Fibroblast of the aortic adventitia (primary cell): ENCODE measurements around the gene IGF2R. TPM values are rescaled to one million over a fixed set of nuclear protein-coding genes. Genes with fewer than 3 reads are reported as not detected.

Experiments used
- DNase-seq: peaks from one replicate; pipeline ENCODE4 v3.0.0-alpha.2; 2010; ENCODE audit warnings: low read depth
- H3K4me3 ChIP-seq: 2 replicates; pipeline ENCODE4 v1.5.1; 2011; ENCODE audit warnings: low read depth, mild to moderate bottlenecking, control low read depth, low read length, moderate library complexity
- total RNA-seq: library from RNA; depleted of rRNA; stranded (reverse); fragments of >200 nt; gene quantifications from 2 replicates; pipeline ENCODE4 v1.2.3, GENCODE V29; 2012; ENCODE audit warnings: low replicate concordance
- TF ChIP-seq, protein P1 (sequence below): IDR thresholded peaks from 2 replicates; pipeline ENCODE4 v1.5.1; 2011; ENCODE audit warnings: mild to moderate bottlenecking, low read length, control low read depth, inconsistent platforms; ENCODE audit not compliant: insufficient read depth

Gene IGF2R
- total RNA-seq, 1 donor = 112 TPM

- DNase-seq = no peak
- TF ChIP-seq, protein P1, sequence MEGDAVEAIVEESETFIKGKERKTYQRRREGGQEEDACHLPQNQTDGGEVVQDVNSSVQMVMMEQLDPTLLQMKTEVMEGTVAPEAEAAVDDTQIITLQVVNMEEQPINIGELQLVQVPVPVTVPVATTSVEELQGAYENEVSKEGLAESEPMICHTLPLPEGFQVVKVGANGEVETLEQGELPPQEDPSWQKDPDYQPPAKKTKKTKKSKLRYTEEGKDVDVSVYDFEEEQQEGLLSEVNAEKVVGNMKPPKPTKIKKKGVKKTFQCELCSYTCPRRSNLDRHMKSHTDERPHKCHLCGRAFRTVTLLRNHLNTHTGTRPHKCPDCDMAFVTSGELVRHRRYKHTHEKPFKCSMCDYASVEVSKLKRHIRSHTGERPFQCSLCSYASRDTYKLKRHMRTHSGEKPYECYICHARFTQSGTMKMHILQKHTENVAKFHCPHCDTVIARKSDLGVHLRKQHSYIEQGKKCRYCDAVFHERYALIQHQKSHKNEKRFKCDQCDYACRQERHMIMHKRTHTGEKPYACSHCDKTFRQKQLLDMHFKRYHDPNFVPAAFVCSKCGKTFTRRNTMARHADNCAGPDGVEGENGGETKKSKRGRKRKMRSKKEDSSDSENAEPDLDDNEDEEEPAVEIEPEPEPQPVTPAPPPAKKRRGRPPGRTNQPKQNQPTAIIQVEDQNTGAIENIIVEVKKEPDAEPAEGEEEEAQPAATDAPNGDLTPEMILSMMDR = no peak
- no peak overlapping the region for H3K4me3 ChIP-seq
Observed at GRCh38 chr6:160038479-160038878, 69.6 kb downstream of the IGF2R start.

DNA sequence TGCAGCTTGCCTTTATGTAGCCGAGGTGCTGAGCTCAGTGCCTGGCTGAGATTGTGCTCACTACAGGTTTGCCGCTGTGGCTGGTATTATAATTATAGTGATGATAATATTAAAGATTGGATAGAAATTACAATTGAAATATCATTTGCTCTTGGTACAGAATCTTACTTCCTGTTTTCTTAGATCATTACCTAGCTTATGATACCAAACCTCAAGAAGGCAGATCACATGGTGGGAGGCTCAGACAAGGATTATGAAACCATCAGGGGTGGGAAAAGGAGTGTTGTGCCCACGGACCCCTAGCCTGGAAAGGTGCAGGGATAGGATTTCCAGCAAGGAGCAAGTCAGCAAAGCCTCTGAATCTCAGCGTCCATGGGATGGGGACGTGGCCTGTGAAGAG lies 70.6 kb downstream of the IGF2R start:
- DNase-seq = no peak
- no peak overlapping the region for H3K4me3 ChIP-seq
- TF ChIP-seq, protein P1 = no peak

DNA sequence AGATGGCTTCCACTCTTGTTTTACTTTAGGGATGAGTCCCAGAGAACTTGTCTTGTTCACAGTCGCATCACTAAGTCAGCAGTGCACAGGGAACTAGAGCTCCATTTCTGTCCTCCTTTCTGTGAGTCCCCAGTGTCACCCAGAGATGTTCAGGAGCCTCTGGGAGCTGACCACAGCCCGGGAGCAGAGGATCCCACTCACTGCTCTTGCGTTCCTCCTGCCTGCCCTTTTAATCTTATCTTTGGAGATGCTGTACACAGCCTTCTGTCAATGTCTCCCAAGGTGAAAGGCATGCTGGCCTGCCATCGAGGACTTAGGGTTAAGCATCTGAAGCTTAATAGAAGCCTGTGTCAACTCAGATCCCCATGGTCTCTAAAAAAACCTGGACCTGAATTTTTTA lies 71.2 kb downstream of the IGF2R start:
- TF ChIP-seq, protein P1 = no peak
- DNase-seq = no peak
- no peak overlapping the region for H3K4me3 ChIP-seq

GRCh38 chr6:160040527-160041264 lies 71.8 kb downstream of the IGF2R start:
- no peak for DNase-seq
- H3K4me3 ChIP-seq = no peak overlapping the region
- TF ChIP-seq, protein P1 = no peak

DNA sequence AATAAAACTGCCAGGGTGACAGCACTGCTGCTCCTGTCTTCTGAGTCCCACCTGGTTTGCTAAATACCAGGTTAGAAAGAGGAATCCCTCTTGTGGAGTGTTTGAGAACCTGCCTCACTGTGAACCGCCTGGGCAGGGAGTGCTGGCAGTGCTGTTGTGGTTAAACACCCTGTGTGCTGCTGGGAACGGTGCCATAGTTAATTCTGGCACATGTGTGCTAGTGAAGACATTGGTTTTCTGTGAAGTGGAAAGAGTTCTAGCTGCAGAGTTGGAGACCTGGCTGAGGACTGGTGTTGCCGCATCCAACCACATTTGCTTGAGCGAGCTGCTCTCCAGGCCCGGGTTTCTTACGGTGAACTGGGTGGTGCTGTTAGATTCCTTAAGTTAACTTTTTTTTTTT lies 72.7 kb downstream of the IGF2R start:
- no peak overlapping the region for H3K4me3 ChIP-seq
- TF ChIP-seq, protein P1 = peak; percentile 51
- peak; percentile 94 for DNase-seq

DNA sequence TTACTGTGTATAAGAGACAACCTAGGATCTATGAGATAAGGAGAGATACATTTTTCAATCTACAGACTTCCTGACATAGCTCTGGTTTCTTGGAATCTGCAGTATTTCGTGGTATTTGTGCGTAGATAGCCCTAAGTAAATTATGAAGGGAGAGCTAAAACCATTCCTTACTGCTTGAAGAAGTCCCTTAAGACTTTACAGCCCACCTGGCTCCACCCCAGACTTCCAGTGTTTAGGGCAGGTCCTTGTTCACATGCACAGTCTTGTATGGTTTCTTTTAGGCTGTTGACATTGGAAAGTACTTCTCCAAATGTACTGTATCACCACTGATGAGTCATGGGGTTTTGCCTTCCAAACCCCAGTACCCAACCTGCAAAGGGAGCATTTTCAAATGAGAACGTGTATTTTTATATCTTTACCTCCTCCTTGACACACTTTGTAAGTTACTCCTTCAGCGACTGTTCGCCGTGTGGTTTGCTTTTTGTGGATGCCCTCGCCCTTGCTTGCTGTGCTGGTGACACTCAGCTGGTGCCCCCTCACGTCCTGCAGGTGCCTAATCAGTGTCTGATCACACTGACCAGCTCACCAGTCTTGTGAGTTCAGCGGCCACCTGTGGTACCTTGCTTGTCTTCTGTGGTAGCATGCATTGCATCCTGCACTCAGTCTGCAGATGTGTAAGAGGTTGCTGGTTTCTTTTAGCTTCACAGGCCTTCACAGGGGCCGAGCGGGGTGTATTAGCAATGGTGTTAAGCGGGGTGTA lies 73.3 kb downstream of the IGF2R start:
- DNase-seq = peak; percentile 84
- TF ChIP-seq, protein P1 = no peak
- peak overlapping the region; percentile 29 for H3K4me3 ChIP-seq
